SK-N-SH (cell line): ENCODE results near the gene RAB7B. TPM values are rescaled to one million over a fixed set of nuclear protein-coding genes. Genes with fewer than 3 reads are reported as not detected.

Experiments
- CTCF ChIA-PET: fragments of 300-600, 350-600 bp; formaldehyde crosslinking; extraction: SDS; loops from one replicate; lab custom pipeline; 2021; lab: Yijun Ruan, JAX
- POLR2A ChIA-PET: fragments of 350-600 bp; sonication (Branson Sonifier 250); formaldehyde crosslinking; extraction: SDS; loops from one replicate; lab custom pipeline; 2020; ENCODE audit warnings: antibody characterized with exemption, inconsistent platforms; lab: Yijun Ruan, JAX
- DNase-seq: peaks from one replicate; pipeline ENCODE4 v3.0.0; 2012
- H2AFZ ChIP-seq: fragments of 200-600 bp; sonication (generic); 2 replicates; pipeline ENCODE4 v1.8.1; 2016; ENCODE audit warnings: antibody characterized with exemption, mild to moderate bottlenecking, low read depth
- H3F3A ChIP-seq: fragments of 200-600 bp; sonication (generic); replicated peaks from 2 replicates; pipeline ENCODE3; 2016; ENCODE audit warnings: antibody characterized with exemption, mild to moderate bottlenecking; ENCODE audit not compliant: insufficient read depth
- H3K27ac ChIP-seq, 2 experiments: fragments of 200-500 bp in 1 of 2; fragments of 200-600 bp in 1 of 2; sonication (Bioruptor generic) in 1 of 2; sonication (generic), shearing (Covaris generic) in 1 of 2; 2 replicates each; pipeline versions ENCODE4 v1.5.1 to v1.6.1; 2014 to 2016; ENCODE audit warnings: low read depth in 2 of 2, inconsistent platforms in 1 of 2, low read length in 1 of 2, mild to moderate bottlenecking in 1 of 2, mixed read lengths in 1 of 2
- H3K27me3 ChIP-seq: fragments of 200-600 bp; sonication (generic), shearing (Covaris generic); 2 replicates; pipeline ENCODE4 v1.6.1; 2016; ENCODE audit warnings: mixed run types; ENCODE audit not compliant: insufficient read depth
- H3K36me3 ChIP-seq, 2 experiments: fragments of 200-500 bp in 1 of 2; fragments of 200-600 bp in 1 of 2; sonication (Bioruptor generic) in 1 of 2; sonication (generic) in 1 of 2; replicated peaks in 1 of 2; 2 replicates each; pipeline versions ENCODE3 to v1.5.1; 2014 to 2016; ENCODE audit warnings: low read length in 1 of 2, mild to moderate bottlenecking in 1 of 2; ENCODE audit not compliant: insufficient read depth in 2 of 2, control insufficient read depth in 1 of 2
- H3K4me1 ChIP-seq, 2 experiments: fragments of 200-500 bp in 1 of 2; fragments of 200-600 bp in 1 of 2; sonication (Bioruptor generic) in 1 of 2; sonication (generic), shearing (Covaris generic) in 1 of 2; 2 replicates each; pipeline versions ENCODE4 v1.5.1 to v1.6.1; 2014 to 2016; ENCODE audit warnings: low read depth in 1 of 2, low read length in 1 of 2, mixed run types in 1 of 2; ENCODE audit not compliant: insufficient read depth in 2 of 2, control insufficient read depth in 1 of 2
- H3K4me2 ChIP-seq: fragments of 200-600 bp; sonication (generic), shearing (Covaris generic); 2 replicates; pipeline ENCODE4 v1.6.1; 2017; ENCODE audit warnings: mixed run types
- H3K4me3 ChIP-seq, 2 experiments: fragments of 200-500 bp in 1 of 2; fragments of 200-600 bp in 1 of 2; sonication (Bioruptor generic) in 1 of 2; sonication (generic), shearing (Covaris generic) in 1 of 2; 2 replicates each; pipeline versions ENCODE4 v1.5.1 to v1.8.1; 2014 to 2016; ENCODE audit warnings: low read depth in 2 of 2, inconsistent platforms in 1 of 2, low read length in 1 of 2, mild to moderate bottlenecking in 1 of 2, mixed read lengths in 1 of 2, moderate library complexity in 1 of 2
- H3K79me2 ChIP-seq: fragments of 200-600 bp; sonication (generic); 2 replicates; pipeline ENCODE4 v1.8.1; 2017; ENCODE audit warnings: mild to moderate bottlenecking; ENCODE audit not compliant: insufficient read depth
- H3K9ac ChIP-seq: fragments of 200-600 bp; sonication (generic); 2 replicates; pipeline ENCODE4 v1.6.1; 2017; ENCODE audit warnings: mixed run types
- H3K9me2 ChIP-seq: fragments of 200-600 bp; sonication (generic); 2 replicates; pipeline ENCODE4 v1.6.1; 2017; ENCODE audit warnings: mixed run types
- H3K9me3 ChIP-seq: fragments of 200-600 bp; sonication (generic); 2 replicates; pipeline ENCODE4 v1.6.1; 2017; ENCODE audit warnings: mixed run types, mild to moderate bottlenecking, moderate library complexity
- H4K20me1 ChIP-seq: fragments of 200-600 bp; sonication (generic); 2 replicates; pipeline ENCODE4 v1.6.1; 2017; ENCODE audit warnings: mild to moderate bottlenecking, mixed run types; ENCODE audit not compliant: insufficient read depth
- CHD2 ChIP-seq: fragments of 150-350 bp; IDR thresholded peaks from 2 replicates; pipeline ENCODE4 v1.6.1; 2018; ENCODE audit warnings: low read length; ENCODE audit not compliant: partially characterized antibody
- CTCF ChIP-seq: fragments of 200-600 bp; sonication (generic); IDR thresholded peaks from 2 replicates; pipeline ENCODE4 v1.6.1; 2017; ENCODE audit warnings: antibody characterized with exemption, mild to moderate bottlenecking, moderate library complexity
- ELF1 ChIP-seq: IDR thresholded peaks from 2 replicates; pipeline ENCODE4 v1.4.0; 2012
- EP300 ChIP-seq, 2 experiments: IDR thresholded peaks; 2 replicates each; pipeline versions ENCODE4 v1.4.0 to v1.6.1; 2012; ENCODE audit warnings: borderline replicate concordance in 1 of 2, low read depth in 1 of 2, low read length in 1 of 2
- FOXJ3 ChIP-seq: sonication (generic); formaldehyde crosslinking; IDR thresholded peaks from 2 replicates; pipeline ENCODE4 v1.5.1; 2020; ENCODE audit warnings: mild to moderate bottlenecking, missing genetic modification reagents
- FOXM1 ChIP-seq: IDR thresholded peaks from 2 replicates; pipeline ENCODE4 v1.4.0; 2012; ENCODE audit warnings: low read depth, mild to moderate bottlenecking
- GABPA ChIP-seq: IDR thresholded peaks from 2 replicates; pipeline ENCODE4 v1.4.0; 2012; ENCODE audit warnings: low read depth, mild to moderate bottlenecking
- GATA2 ChIP-seq: sonication (generic); formaldehyde crosslinking; IDR thresholded peaks from 2 replicates; pipeline ENCODE4 v1.5.0; 2020; ENCODE audit warnings: mild to moderate bottlenecking, missing genetic modification reagents
- MXI1 ChIP-seq: IDR thresholded peaks from 2 replicates; pipeline ENCODE4 v1.6.1; 2012; ENCODE audit warnings: mild to moderate bottlenecking, low read depth, low read length, improper control_type of control experiment
- POLR2AphosphoS5 ChIP-seq: IDR thresholded peaks from 2 replicates; pipeline ENCODE4 v1.6.1; 2012; ENCODE audit warnings: low read depth, low read length
- RAD21 ChIP-seq: IDR thresholded peaks from 2 replicates; pipeline ENCODE4 v1.6.1; 2012; ENCODE audit warnings: mild to moderate bottlenecking, low read length
- REST ChIP-seq: IDR thresholded peaks from 2 replicates; pipeline ENCODE4 v1.6.1; 2012; ENCODE audit warnings: mild to moderate bottlenecking, low read depth, low read length, moderate library complexity
- USF2 ChIP-seq: fragments of 150-350 bp; IDR thresholded peaks from 2 replicates; pipeline ENCODE4 v1.6.1; 2017; ENCODE audit warnings: antibody characterized with exemption, low read length, low read depth, borderline replicate concordance
- WGBS: methylation state at CpG from one replicate; pipeline ENCODE4 v1.1.6; 2017; ENCODE audit warnings: low lambda C conversion rate; 5-methylcytosine and 5-hydroxymethylcytosine counted together
- polyA plus RNA-seq, 3 experiments: library from polyadenylated mRNA; depleted of rRNA; stranded (reverse); fragments of >200 nt; gene quantifications; 2 replicates each; pipeline ENCODE4 v1.2.3, GENCODE V29; 2012

RAB7B gene
- polyA plus RNA-seq, 1 of the 3 experiments (the other 2 are of a cell fraction): 0.15 TPM

- ChIA-PET CTCF (interaction anchor here (0.7 to 22.3 kb wide), 5 partner anchors 13 to 155 kb away, joined by 3 to 197 read pairs (median 4); no protein-coding TSS in a partner anchor), POLR2A (interaction anchor here (0.6 kb wide), 1 partner anchor 158 kb away, joined by 3 read pairs; no protein-coding TSS in a partner anchor)
- no peak for DNase-seq
These were observed 56.2 kb downstream of the RAB7B start for GRCh38 chr1:205947024-205947423.

More at GRCh38 chr1:205947024-205947423, 56.2 kb downstream of the RAB7B start:
- no peak overlapping the region for H3K4me2 ChIP-seq
- H3K9me3 ChIP-seq: no peaks in the 10 kb centered on the region
- H4K20me1 ChIP-seq: no peaks in the 10 kb centered on the region
- no peaks in the 10 kb centered on the region for H3K9me2 ChIP-seq
- H3F3A ChIP-seq: no peaks in the 10 kb centered on the region
- H3K27me3 ChIP-seq: peaks cover 19% of the 10 kb centered on the region; the same call in 1 of the 2 replicates
- TF ChIP-seq RAD21 (no peak), CTCF (no peak), FOXJ3 (CRISPR knock-in tag) (no peak), MXI1 (no peak), USF2 (no peak), REST (no peak), FOXM1 (no peak), POLR2AphosphoS5 (no peak), GABPA (no peak), GATA2 (CRISPR knock-in tag) (no peak), ELF1 (no peak), EP300 (IDR thresholded peaks at IDR 0.05; ENCODE audit: borderline replicate concordance in 1 of 2, low read depth in 1 of 2, low read length in 1 of 2) (no peak), CHD2 (no peak)
- H3K9ac ChIP-seq: no peak overlapping the region
- H3K27ac ChIP-seq: no peak overlapping the region
- no peaks in the 10 kb centered on the region for H3K79me2 ChIP-seq
- no peak overlapping the region for H3K4me3 ChIP-seq
- 54% methylated on average over 4 of the region's 4 CpGs for WGBS
- H3K4me1 ChIP-seq: no peaks in the 10 kb centered on the region
- no peaks in the 10 kb centered on the region for H3K36me3 ChIP-seq
- H2AFZ ChIP-seq: no peak overlapping the region
